HUES48 (cell line): Measurements from ENCODE around the gene NUAK1.

Source experiments
- H3K27ac ChIP-seq: one replicate; pipeline ENCODE4 v1.7.0; 2013; ENCODE audit warnings: low read depth, low read length, inconsistent platforms
- H3K27me3 ChIP-seq: 2 replicates; pipeline ENCODE4 v1.6.1; 2013; ENCODE audit warnings: mild to moderate bottlenecking, low read length; ENCODE audit not compliant: control insufficient read depth, insufficient read depth
- H3K36me3 ChIP-seq: 2 replicates; pipeline ENCODE4 v1.6.1; 2013; ENCODE audit warnings: low read length; ENCODE audit not compliant: control insufficient read depth, insufficient read depth
- H3K4me1 ChIP-seq: 2 replicates; pipeline ENCODE4 v1.6.1; 2013; ENCODE audit warnings: mild to moderate bottlenecking, low read length; ENCODE audit not compliant: control insufficient read depth, insufficient read depth
- H3K4me3 ChIP-seq: 2 replicates; pipeline ENCODE4 v1.5.1; 2013; ENCODE audit warnings: mild to moderate bottlenecking, low read depth, low read length
- H3K9ac ChIP-seq: 2 replicates; pipeline ENCODE4 v1.6.1; 2013; ENCODE audit warnings: mild to moderate bottlenecking, low read depth, low read length, moderate library complexity
- H3K9me3 ChIP-seq: 2 replicates; pipeline ENCODE4 v1.6.1; 2013; ENCODE audit warnings: low read length; ENCODE audit not compliant: control insufficient read depth, insufficient read depth

Gene NUAK1

GRCh38 chr12:106068296-106068695, 70.5 kb downstream of the NUAK1 start:
- no peak overlapping the region for H3K4me3 ChIP-seq
- H3K36me3 ChIP-seq, result peaks cover 54% of the 10 kb centered on the region
- H3K9me3 ChIP-seq, result no peaks in the 10 kb centered on the region
- no peaks in the 10 kb centered on the region for H3K27me3 ChIP-seq
- no peak overlapping the region for H3K9ac ChIP-seq
- H3K27ac ChIP-seq, result no peak overlapping the region
- peaks cover 10% of the 10 kb centered on the region; the same call in 1 of the 2 replicates for H3K4me1 ChIP-seq

- no peaks in the 10 kb centered on the region for H3K9me3 ChIP-seq
- no peak overlapping the region for H3K9ac ChIP-seq
- peaks cover 49% of the 10 kb centered on the region for H3K36me3 ChIP-seq
- H3K4me3 ChIP-seq, result no peak overlapping the region
- peaks cover 14% of the 10 kb centered on the region; the same call in 1 of the 2 replicates for H3K4me1 ChIP-seq
- H3K27me3 ChIP-seq, result no peaks in the 10 kb centered on the region
- H3K27ac ChIP-seq, result no peak overlapping the region
Observed at GRCh38 chr12:106067606-106068205, 71.0 kb downstream of the NUAK1 start.

DNA sequence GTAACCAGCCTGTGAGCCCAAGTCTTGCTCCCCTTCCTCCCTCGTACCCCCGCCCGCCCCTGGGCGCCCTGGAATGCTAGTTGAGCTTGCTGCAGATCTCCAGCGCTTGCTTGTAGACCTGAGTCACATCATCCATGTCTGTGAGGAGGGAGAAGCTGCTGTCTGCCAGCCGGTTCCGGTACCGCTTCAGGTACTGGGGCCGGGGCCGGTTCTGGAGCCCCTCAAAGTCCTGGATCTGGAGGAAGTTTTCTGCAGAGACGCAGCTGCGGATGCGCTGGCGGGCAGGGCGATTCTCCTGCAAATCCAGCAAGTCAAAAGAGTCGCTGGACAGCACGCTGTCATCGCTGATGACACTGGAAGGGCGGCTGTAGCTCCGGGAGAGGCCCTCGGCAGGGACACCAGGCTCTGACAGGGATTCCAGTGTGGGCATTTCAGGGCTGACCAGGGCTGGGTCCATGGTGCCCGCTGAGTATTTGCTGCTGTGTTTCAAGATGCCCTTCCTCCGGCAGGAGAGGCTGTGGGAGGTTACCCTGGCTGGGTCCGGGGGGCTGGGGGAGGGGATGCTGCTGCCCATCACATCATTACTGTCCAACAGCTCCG, 71.9 kb downstream of the NUAK1 start:
- Histone ChIP-seq H3K9me3 (no peaks in the 10 kb centered on the region), H3K4me1 (peaks cover 14% of the 10 kb centered on the region; the same call in 1 of the 2 replicates), H3K27me3 (no peaks in the 10 kb centered on the region), H3K4me3 (no peak overlapping the region), H3K27ac (no peak overlapping the region), H3K36me3 (peaks cover 46% of the 10 kb centered on the region), H3K9ac (no peak overlapping the region)

DNA sequence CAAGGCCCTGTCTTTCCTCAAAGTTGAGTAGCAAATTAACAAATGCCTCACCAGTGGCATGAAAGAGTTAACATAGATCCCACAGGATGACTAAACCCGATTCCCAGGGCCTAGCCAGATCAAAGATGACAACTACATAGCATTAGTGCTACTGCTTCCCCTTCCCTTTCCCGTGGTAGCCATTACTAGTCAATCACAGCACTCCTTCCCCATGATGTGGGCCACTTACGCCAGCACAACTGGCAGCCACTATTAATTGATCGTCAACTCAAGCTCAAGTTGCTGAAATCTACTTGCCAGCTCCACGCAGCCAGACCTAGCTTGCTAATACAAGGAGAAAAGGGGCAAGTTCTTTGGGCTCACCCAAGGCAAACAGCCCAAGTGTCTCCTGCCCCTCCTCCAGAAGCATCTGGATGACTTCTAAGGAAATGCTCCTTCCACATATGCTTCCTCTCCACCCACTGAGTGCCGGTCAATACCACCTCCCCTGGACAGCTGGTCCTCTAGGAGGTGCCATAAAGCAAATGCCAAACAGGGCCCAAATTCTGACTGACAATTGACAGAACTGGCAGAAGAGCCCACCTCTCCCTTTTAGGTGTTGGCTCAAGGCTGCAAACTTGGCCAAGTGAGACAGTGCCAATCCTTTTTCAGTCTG, 72.6 kb downstream of the NUAK1 start:
- Histone ChIP-seq H3K9ac (no peak overlapping the region), H3K36me3 (peaks cover 43% of the 10 kb centered on the region), H3K27ac (no peak overlapping the region), H3K27me3 (no peaks in the 10 kb centered on the region), H3K9me3 (no peaks in the 10 kb centered on the region), H3K4me1 (peaks cover 14% of the 10 kb centered on the region; the same call in 1 of the 2 replicates), H3K4me3 (no peak overlapping the region)

DNA sequence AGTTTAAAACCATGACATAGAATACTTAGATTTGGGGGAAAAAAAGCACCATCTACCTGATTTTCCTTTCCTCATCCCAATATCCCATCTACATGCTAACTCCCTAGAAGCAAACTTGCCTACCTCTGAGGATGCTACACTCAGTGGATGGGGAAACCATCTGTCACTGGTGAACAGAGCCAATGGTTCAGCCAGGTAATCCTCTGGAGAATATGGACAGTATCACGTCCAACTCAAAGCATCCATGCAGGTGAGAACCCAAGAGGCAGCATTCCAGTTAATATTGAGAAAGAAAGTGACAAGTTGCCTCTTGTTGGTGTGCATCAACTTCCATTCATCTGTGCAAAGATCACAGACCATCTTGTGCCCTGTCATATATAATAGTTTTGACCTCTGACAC, 73.2 kb downstream of the NUAK1 start:
- Histone ChIP-seq H3K36me3 (peaks cover 42% of the 10 kb centered on the region), H3K9me3 (no peaks in the 10 kb centered on the region), H3K9ac (no peak overlapping the region), H3K4me3 (no peak overlapping the region), H3K4me1 (peaks cover 14% of the 10 kb centered on the region; the same call in 1 of the 2 replicates), H3K27me3 (no peaks in the 10 kb centered on the region), H3K27ac (no peak overlapping the region)

DNA sequence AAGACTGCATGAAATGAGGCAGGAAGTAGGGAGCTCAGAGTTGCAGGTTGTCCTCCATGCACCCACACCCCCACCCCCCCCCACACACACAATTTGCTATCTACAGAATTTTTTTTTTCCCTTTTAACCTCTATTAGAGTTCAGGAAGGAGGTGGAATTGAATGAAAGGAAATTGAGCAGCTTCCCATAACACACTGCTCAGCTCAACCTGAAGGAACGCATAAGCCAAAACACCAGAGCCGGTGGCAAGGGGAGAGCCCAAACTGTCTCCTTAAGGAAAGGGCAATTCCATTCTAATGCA, 74.1 kb downstream of the NUAK1 start:
- H3K36me3 ChIP-seq, result peaks cover 34% of the 10 kb centered on the region; the same call in 1 of the 2 replicates
- H3K9me3 ChIP-seq, result no peaks in the 10 kb centered on the region
- no peaks in the 10 kb centered on the region for H3K27me3 ChIP-seq
- no peak overlapping the region for H3K27ac ChIP-seq
- no peak overlapping the region for H3K9ac ChIP-seq
- H3K4me1 ChIP-seq, result peaks cover 14% of the 10 kb centered on the region; the same call in 1 of the 2 replicates
- H3K4me3 ChIP-seq, result no peak overlapping the region

DNA sequence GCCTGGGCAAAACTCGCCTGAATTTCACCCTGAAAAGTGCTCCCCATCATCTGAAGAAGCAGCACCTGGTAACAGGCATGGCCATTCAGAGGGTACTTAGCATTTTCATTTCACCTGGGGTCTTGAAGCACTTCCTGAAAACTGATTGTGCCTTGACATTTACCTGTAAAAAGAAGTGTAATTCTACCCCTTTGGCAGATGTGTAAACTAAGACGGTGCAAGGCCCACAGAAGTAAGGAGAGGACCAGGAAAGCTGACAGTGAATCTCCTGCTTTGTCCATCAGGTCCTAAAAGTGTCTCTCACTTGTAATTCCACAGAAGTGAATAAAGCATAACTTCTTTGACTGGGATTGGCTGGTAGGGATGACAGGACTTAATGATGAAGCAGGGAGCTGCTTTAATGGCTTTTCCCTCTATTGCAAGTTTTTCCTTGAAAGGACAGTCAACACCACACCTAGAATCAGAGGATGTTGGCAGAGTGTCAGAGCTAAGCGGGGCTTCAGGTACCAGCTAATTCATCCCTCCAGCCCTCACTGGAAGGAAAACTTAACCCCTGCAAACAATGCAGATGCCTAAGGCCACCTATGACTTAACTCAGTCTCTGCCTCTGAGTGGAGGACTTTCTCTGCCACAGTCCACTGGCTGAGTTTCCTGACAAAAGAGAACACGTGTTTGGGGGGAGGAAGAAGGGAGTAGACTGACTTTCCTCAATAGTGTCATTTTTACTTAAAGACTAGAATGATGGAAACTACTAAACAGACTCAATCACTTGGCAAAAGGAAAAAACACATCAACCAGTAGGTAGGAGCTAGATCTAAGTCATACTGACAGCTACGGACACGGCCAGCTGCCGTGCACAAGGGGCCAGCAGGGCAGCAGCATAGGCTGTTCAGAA, 74.7 kb downstream of the NUAK1 start:
- Histone ChIP-seq H3K9me3 (no peaks in the 10 kb centered on the region), H3K4me1 (peaks cover 14% of the 10 kb centered on the region; the same call in 1 of the 2 replicates), H3K36me3 (peaks cover 28% of the 10 kb centered on the region; the same call in 1 of the 2 replicates), H3K4me3 (no peak overlapping the region), H3K9ac (no peak overlapping the region), H3K27me3 (no peaks in the 10 kb centered on the region), H3K27ac (no peak overlapping the region)

- H3K27ac ChIP-seq, result no peak overlapping the region
- H3K9me3 ChIP-seq, result no peaks in the 10 kb centered on the region
- no peak overlapping the region for H3K9ac ChIP-seq
- peaks cover 14% of the 10 kb centered on the region; the same call in 1 of the 2 replicates for H3K4me1 ChIP-seq
- no peaks in the 10 kb centered on the region for H3K27me3 ChIP-seq
- H3K4me3 ChIP-seq, result no peak overlapping the region
- peaks cover 19% of the 10 kb centered on the region; the same call in 1 of the 2 replicates for H3K36me3 ChIP-seq
Observed at GRCh38 chr12:106062693-106063092, 76.1 kb downstream of the NUAK1 start.

DNA sequence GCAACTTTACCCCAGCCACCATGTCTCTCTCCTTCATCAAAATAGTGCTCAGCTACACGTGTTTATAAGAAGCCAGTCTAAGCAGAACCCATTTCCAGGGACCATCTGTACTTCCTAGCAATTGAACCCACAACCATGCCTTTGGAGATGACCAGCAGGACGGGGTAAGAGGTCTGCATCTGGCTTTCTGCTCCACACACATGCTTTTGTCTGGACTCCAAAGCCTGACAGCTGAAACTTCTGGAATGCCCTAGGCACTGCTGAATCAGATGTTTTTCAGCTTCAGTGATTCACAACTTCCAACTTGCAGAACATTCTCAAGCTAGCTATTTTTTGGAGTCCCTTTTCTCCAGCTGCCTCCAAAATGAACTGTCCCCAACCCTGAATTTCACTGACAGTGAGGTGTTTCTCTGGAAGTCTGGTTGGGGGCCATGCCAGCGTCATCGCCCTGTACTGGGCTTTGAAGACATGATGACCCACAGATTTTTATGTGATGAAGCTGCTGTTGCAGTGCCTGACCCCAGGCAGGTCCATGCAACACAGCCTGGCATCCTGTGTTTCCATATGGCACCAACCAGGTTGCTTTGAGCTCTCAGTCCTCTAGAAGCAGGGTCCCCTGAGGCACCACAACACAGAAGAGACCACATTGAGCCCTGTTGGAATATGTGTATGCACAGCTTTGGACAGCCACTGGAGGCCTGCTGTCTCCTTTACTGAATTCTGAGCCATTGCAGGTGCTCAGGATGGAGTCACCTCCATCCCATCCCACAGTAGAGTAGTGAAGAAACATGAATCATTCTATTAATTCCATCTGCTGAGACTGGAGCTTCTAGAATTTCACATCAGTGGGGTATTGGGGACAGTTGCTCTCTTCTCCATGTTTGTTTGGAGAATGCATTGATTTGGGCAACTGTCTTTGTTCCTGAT, 80.2 kb downstream of the NUAK1 start:
- H3K27me3 ChIP-seq, result no peaks in the 10 kb centered on the region
- no peak overlapping the region for H3K9ac ChIP-seq
- no peaks in the 10 kb centered on the region for H3K9me3 ChIP-seq

GRCh38 chr12:106054049-106054448, 84.7 kb downstream of the NUAK1 start:
- Histone ChIP-seq H3K4me3 (no peak overlapping the region), H3K9ac (no peak overlapping the region), H3K27me3 (no peaks in the 10 kb centered on the region), H3K9me3 (no peaks in the 10 kb centered on the region), H3K36me3 (no peaks in the 10 kb centered on the region), H3K4me1 (no peaks in the 10 kb centered on the region), H3K27ac (no peak overlapping the region)

More for the DNA sequence above, 80.2 kb downstream of the NUAK1 start:
- Histone ChIP-seq H3K27ac (no peak overlapping the region), H3K4me3 (no peak overlapping the region), H3K36me3 (0 out of 2 replicates have a peak, but pooled peaks cover under 1% of the 10 kb centered on the region), H3K4me1 (0 out of 2 replicates have a peak, but pooled peaks cover 5% of the 10 kb centered on the region)
